Rectal smooth muscle tissue (tissue), 1 donor: Measurements from ENCODE around the gene RAB11FIP4.
"Not testable (repeated sequence)": the region's sequence is repeated elsewhere in the genome, so short reads cannot be mapped to it uniquely, and the experiment has no call there.

Experiments used
- H3K27ac ChIP-seq: one replicate; pipeline ENCODE4 v1.7.0; 2013; ENCODE audit warnings: low read depth, low read length, inconsistent platforms
- H3K27me3 ChIP-seq: one replicate; pipeline ENCODE4 v1.7.0; 2013; ENCODE audit warnings: low read length; ENCODE audit not compliant: control insufficient read depth, insufficient read depth
- H3K36me3 ChIP-seq: one replicate; pipeline ENCODE4 v1.7.0; 2013; ENCODE audit warnings: low read length; ENCODE audit not compliant: control insufficient read depth, insufficient read depth
- H3K4me1 ChIP-seq: one replicate; pipeline ENCODE4 v1.7.0; 2013; ENCODE audit warnings: low read length; ENCODE audit not compliant: control insufficient read depth, insufficient read depth
- H3K4me3 ChIP-seq: one replicate; pipeline ENCODE4 v1.7.0; 2013; ENCODE audit warnings: low read length
- H3K9ac ChIP-seq: one replicate; pipeline ENCODE4 v1.7.0; 2013; ENCODE audit warnings: low read length

Gene RAB11FIP4

GRCh38 chr17:31374094-31374447 lies 17.4 kb upstream of the RAB11FIP4 start:
- Histone ChIP-seq H3K4me3 (no peak overlapping the region), H3K4me1 (no peaks in the 10 kb centered on the region), H3K27me3 (no peaks in the 10 kb centered on the region), H3K27ac (no peak overlapping the region), H3K9ac (no peak overlapping the region), H3K36me3 (peaks cover 3% of the 10 kb centered on the region)

- no peaks in the 10 kb centered on the region for H3K27me3 ChIP-seq
- peaks cover 3% of the 10 kb centered on the region for H3K36me3 ChIP-seq
- H3K9ac ChIP-seq: no peak overlapping the region
- no peak overlapping the region for H3K4me3 ChIP-seq
- H3K27ac ChIP-seq: no peak overlapping the region
- H3K4me1 ChIP-seq: no peaks in the 10 kb centered on the region
These were observed 17.0 kb upstream of the RAB11FIP4 start for GRCh38 chr17:31374503-31374902.

- Histone ChIP-seq H3K4me1 (no peaks in the 10 kb centered on the region), H3K9ac (no peak overlapping the region), H3K4me3 (no peak overlapping the region), H3K27ac (no peak overlapping the region), H3K27me3 (no peaks in the 10 kb centered on the region), H3K36me3 (peaks cover 2% of the 10 kb centered on the region)
These were observed 12.8 kb upstream of the RAB11FIP4 start for GRCh38 chr17:31378638-31379037.

GRCh38 chr17:31379597-31380205 lies 11.8 kb upstream of the RAB11FIP4 start:
- no peaks in the 10 kb centered on the region for H3K27me3 ChIP-seq
- H3K9ac ChIP-seq: no peak overlapping the region
- no peak overlapping the region for H3K4me3 ChIP-seq
- H3K4me1 ChIP-seq: no peaks in the 10 kb centered on the region
- no peaks in the 10 kb centered on the region for H3K36me3 ChIP-seq
- H3K27ac ChIP-seq: no peak overlapping the region

GRCh38 chr17:31381165-31381668 lies 10.3 kb upstream of the RAB11FIP4 start:
- Histone ChIP-seq H3K9ac (no peak overlapping the region), H3K27me3 (no peaks in the 10 kb centered on the region), H3K36me3 (no peaks in the 10 kb centered on the region), H3K27ac (no peak overlapping the region), H3K4me1 (no peaks in the 10 kb centered on the region), H3K4me3 (no peak overlapping the region)

GRCh38 chr17:31382668-31383275 lies 8.7 kb upstream of the RAB11FIP4 start:
- not testable (repeated sequence) for H3K4me1 ChIP-seq, H3K9ac ChIP-seq, H3K4me3 ChIP-seq, H3K27ac ChIP-seq, H3K36me3 ChIP-seq, H3K27me3 ChIP-seq

GRCh38 chr17:31383488-31383887 lies 8.0 kb upstream of the RAB11FIP4 start:
- H3K36me3 ChIP-seq, H3K4me1 ChIP-seq, H3K27ac ChIP-seq, H3K9ac ChIP-seq, H3K27me3 ChIP-seq, H3K4me3 ChIP-seq: not testable (repeated sequence)

- H3K4me3 ChIP-seq: no peak overlapping the region
- H3K36me3 ChIP-seq: no peaks in the 10 kb centered on the region
- peaks cover 4% of the 10 kb centered on the region for H3K27me3 ChIP-seq
- no peak overlapping the region for H3K27ac ChIP-seq
- H3K9ac ChIP-seq: no peak overlapping the region
- no peaks in the 10 kb centered on the region for H3K4me1 ChIP-seq
These were observed 5.8 kb upstream of the RAB11FIP4 start for GRCh38 chr17:31385428-31386285.

GRCh38 chr17:31386542-31387075 lies 4.9 kb upstream of the RAB11FIP4 start:
- H3K36me3 ChIP-seq: no peaks in the 10 kb centered on the region
- H3K9ac ChIP-seq: no peak overlapping the region
- no peak overlapping the region for H3K27ac ChIP-seq
- H3K4me1 ChIP-seq: no peaks in the 10 kb centered on the region
- peaks cover 8% of the 10 kb centered on the region for H3K27me3 ChIP-seq
- no peak overlapping the region for H3K4me3 ChIP-seq

- no peak overlapping the region for H3K9ac ChIP-seq
- H3K36me3 ChIP-seq: no peaks in the 10 kb centered on the region
- H3K4me1 ChIP-seq: no peaks in the 10 kb centered on the region
- H3K27ac ChIP-seq: no peak overlapping the region
- H3K27me3 ChIP-seq: peaks cover 12% of the 10 kb centered on the region
- no peak overlapping the region for H3K4me3 ChIP-seq
These were observed 4.0 kb upstream of the RAB11FIP4 start for GRCh38 chr17:31387438-31387837.

- no peak overlapping the region for H3K4me3 ChIP-seq
- H3K27me3 ChIP-seq: peaks cover 21% of the 10 kb centered on the region
- no peak overlapping the region for H3K9ac ChIP-seq
- H3K27ac ChIP-seq: no peak overlapping the region
- H3K36me3 ChIP-seq: no peaks in the 10 kb centered on the region
- H3K4me1 ChIP-seq: no peaks in the 10 kb centered on the region
These were observed 3.1 kb upstream of the RAB11FIP4 start for GRCh38 chr17:31388351-31388750.

GRCh38 chr17:31388770-31389656 lies 2.5 kb upstream of the RAB11FIP4 start:
- Histone ChIP-seq H3K4me1 (no peaks in the 10 kb centered on the region), H3K27me3 (peaks cover 21% of the 10 kb centered on the region), H3K9ac (no peak overlapping the region), H3K27ac (no peak overlapping the region), H3K4me3 (no peak overlapping the region), H3K36me3 (no peaks in the 10 kb centered on the region)
